OCI-LY7 (cell line): ENCODE measurements around the gene METTL26. TPM values are rescaled to one million over a fixed set of nuclear protein-coding genes. Genes with fewer than 3 reads are reported as not detected.

ENCODE experiments used
- BruUV-seq: library from RNA; stranded (reverse); fragments of 400-500 nt; replicated peaks from 2 replicates; lab custom pipeline; 2021; lab: Mats Ljungman, UMichigan
- CTCF ChIA-PET: fragments of 300-600 bp; sonication (Branson Sonifier 250); formaldehyde crosslinking; loops from one replicate; lab custom pipeline; 2022; ENCODE audit warnings: antibody characterized with exemption; ENCODE audit not compliant: unreplicated experiment; lab: Charles Lee
- POLR2A ChIA-PET: fragments of 300-600 bp; sonication (Branson Sonifier 250); formaldehyde crosslinking; loops from one replicate; lab custom pipeline; 2022; ENCODE audit warnings: antibody characterized with exemption; lab: Charles Lee
- DNase-seq: peaks from one replicate; pipeline ENCODE4 v3.0.0-alpha.2; 2015; ENCODE audit warnings: low spot score
- H2AFZ ChIP-seq: fragments of 200-600 bp; sonication (generic), shearing (Covaris generic); 2 replicates; pipeline ENCODE4 v1.6.1; 2014; ENCODE audit warnings: mild to moderate bottlenecking, antibody characterized with exemption, low read length, moderate library complexity
- H3K27ac ChIP-seq: fragments of 200-600 bp; sonication (generic); 2 replicates; pipeline ENCODE4 v1.5.1; 2014; ENCODE audit warnings: mixed run types, low read depth, mild to moderate bottlenecking, moderate library complexity, low read length, inconsistent platforms; ENCODE audit not compliant: poor library complexity, severe bottlenecking
- H3K36me3 ChIP-seq: fragments of 200-600 bp; sonication (generic); 2 replicates; pipeline ENCODE4 v1.6.1; 2014; ENCODE audit warnings: mild to moderate bottlenecking, antibody characterized with exemption, low read length, moderate library complexity, mixed read lengths; ENCODE audit not compliant: insufficient read depth
- H3K4me1 ChIP-seq: fragments of 200-600 bp; sonication (generic); 2 replicates; pipeline ENCODE4 v1.5.1; 2014; ENCODE audit warnings: mild to moderate bottlenecking, low read length; ENCODE audit not compliant: insufficient read depth, poor library complexity, severe bottlenecking
- H3K4me2 ChIP-seq: fragments of 200-600 bp; sonication (generic); 2 replicates; pipeline ENCODE4 v1.6.1; 2014; ENCODE audit warnings: mild to moderate bottlenecking, low read length
- H3K4me3 ChIP-seq: fragments of 200-600 bp; sonication (generic); 2 replicates; pipeline ENCODE4 v1.5.1; 2014; ENCODE audit warnings: mild to moderate bottlenecking, low read depth, low read length; ENCODE audit not compliant: poor library complexity, severe bottlenecking
- H3K79me2 ChIP-seq: fragments of 200-600 bp; sonication (generic); 2 replicates; pipeline ENCODE4 v1.6.1; 2016; ENCODE audit warnings: low read depth, mild to moderate bottlenecking, low read length, moderate library complexity, mixed read lengths; ENCODE audit not compliant: insufficient read depth
- H3K9me2 ChIP-seq: fragments of 200-600 bp; sonication (generic); 2 replicates; pipeline ENCODE4 v1.6.1; 2016; ENCODE audit warnings: mild to moderate bottlenecking, low read length, mixed read lengths; ENCODE audit not compliant: insufficient read depth
- H3K9me3 ChIP-seq: fragments of 200-600 bp; sonication (generic); 2 replicates; pipeline ENCODE4 v1.6.1; 2014; ENCODE audit warnings: mild to moderate bottlenecking, mixed run types, low read length, mixed read lengths
- H4K20me1 ChIP-seq: fragments of 200-600 bp; sonication (generic); 2 replicates; pipeline ENCODE4 v1.6.1; 2014; ENCODE audit warnings: mild to moderate bottlenecking, antibody characterized with exemption, low read length, moderate library complexity, mixed read lengths; ENCODE audit not compliant: insufficient read depth
- CTCF ChIP-seq: fragments of 200-600 bp; sonication (generic); conservative IDR thresholded peaks from 2 replicates; pipeline ENCODE4 v1.5.1; 2014; ENCODE audit warnings: mild to moderate bottlenecking, antibody characterized with exemption, low read length, moderate library complexity, mixed read lengths
- EZH2phosphoT487 ChIP-seq: fragments of 200-600 bp; sonication (generic); IDR thresholded peaks from 2 replicates; pipeline ENCODE4 v1.6.1; 2018; ENCODE audit warnings: low read depth, borderline replicate concordance, mild to moderate bottlenecking, mixed run types, antibody characterized with exemption, low read length, moderate library complexity, mixed read lengths
- intact Hi-C: fragments of 100-400 bp; cut with micrococcal nuclease; formaldehyde crosslinking; loops from one replicate; pipeline ENCODE4 v1.10.0; 2022; ENCODE audit not compliant: unreplicated experiment
- total RNA-seq, 2 experiments: library from RNA; depleted of rRNA in 1 of 2; stranded (reverse); fragments of >200 nt in 1 of 2; shearing (Covaris generic) in 1 of 2; gene quantifications; 2 replicates each; pipeline ENCODE4 v1.2.3, GENCODE V29; 2014 to 2022

Gene METTL26
- total RNA-seq, 2 experiments from 2014 or later = 99.0 to 152 TPM

- Histone ChIP-seq H3K79me2 (peaks cover 25% of the 10 kb centered on the region; the same call in 1 of the 2 replicates), H2AFZ (no peak overlapping the region), H3K9me3 (no peaks in the 10 kb centered on the region), H3K27ac (no peak overlapping the region), H3K4me1 (peaks cover 34% of the 10 kb centered on the region), H3K36me3 (peaks cover 46% of the 10 kb centered on the region), H3K4me3 (peak overlapping the region; percentile 83), H3K9me2 (no peaks in the 10 kb centered on the region), H3K4me2 (peak overlapping the region; percentile 96), H4K20me1 (peaks cover 5% of the 10 kb centered on the region; the same call in 1 of the 2 replicates)
- no peak for DNase-seq
- ChIA-PET POLR2A (no interaction called here), CTCF (no interaction called here)
- no TSS peak for BruUV-seq
- intact Hi-C loops = loop anchor here (5.0 kb wide), 1 partner anchor 40 kb away; the partner anchor contains the start of gene ANTKMT
- no peak for TF ChIP-seq CTCF
- TF ChIP-seq EZH2phosphoT487 = no peak
Observed at GRCh38 chr16:682493-683395, 46.6 kb upstream of the METTL26 start.

- no peaks in the 10 kb centered on the region for H3K9me3 ChIP-seq
- H3K79me2 ChIP-seq = peaks cover 25% of the 10 kb centered on the region; the same call in 1 of the 2 replicates
- H3K27ac ChIP-seq = no peak overlapping the region
- TF ChIP-seq EZH2phosphoT487 (no peak), CTCF (no peak)
- peaks cover 42% of the 10 kb centered on the region for H3K36me3 ChIP-seq
- peaks cover 5% of the 10 kb centered on the region; the same call in 1 of the 2 replicates for H4K20me1 ChIP-seq
- TSS peak; percentile 95 for BruUV-seq
- DNase-seq = no peak
- peak overlapping the region; percentile 88 for H3K4me2 ChIP-seq
- peaks cover 40% of the 10 kb centered on the region for H3K4me1 ChIP-seq
- no peak overlapping the region for H2AFZ ChIP-seq
- CTCF ChIA-PET = interaction anchor here (0.6 kb wide), 1 partner anchor 93 kb away, joined by 3 read pairs; no protein-coding TSS in a partner anchor
- intact Hi-C loops = loop anchor here (5.0 kb wide), 1 partner anchor 40 kb away; the partner anchor contains the start of gene ANTKMT
- POLR2A ChIA-PET = no interaction called here
- no peaks in the 10 kb centered on the region for H3K9me2 ChIP-seq
- H3K4me3 ChIP-seq = peak overlapping the region; percentile 82
Observed at GRCh38 chr16:681746-682427, 45.8 kb upstream of the METTL26 start.
